ENCODE data around the gene SLC25A18. TPM values are rescaled to one million over a fixed set of nuclear protein-coding genes. Genes with fewer than 3 reads are reported as not detected.

SLC25A18 gene
- total and polyA plus RNA-seq, 2 of the 8 experiments (the other 6 are each of a cell fraction or from before 2014, with no cell fraction given) = 2.8 to 2.9 TPM

- Histone ChIP-seq H3K9me3 (ENCODE audit: insufficient read depth in 2 of 2, low read depth in 1 of 2, low read length in 1 of 2) (no peaks in the 10 kb centered on the region; a peak in 1 of 4 replicates), H3K79me2 (ENCODE audit: control insufficient read depth in 1 of 2, insufficient read depth in 2 of 2, low read length in 2 of 2) (no peaks in the 10 kb centered on the region), H2BK5ac (ENCODE audit: low read depth, low read length) (no peak overlapping the region), H3K4me3 (ENCODE audit: extremely low read depth in 1 of 4, insufficient read depth in 2 of 4, low read depth in 3 of 4, low read length in 4 of 4) (no peak overlapping the region), H3K23me2 (ENCODE audit: low read depth, low read length) (no peaks in the 10 kb centered on the region; the same call in 1 of the 2 replicates), H4K5ac (ENCODE audit: insufficient read length, low read depth, low read length) (no peak overlapping the region), H3K14ac (ENCODE audit: insufficient read length) (no peak overlapping the region), H3K36me3 (ENCODE audit: control insufficient read depth in 2 of 4, insufficient read depth in 4 of 4, low read length in 3 of 4) (peaks cover 40 to 87% (median 73%) of the 10 kb centered on the region in 4 experiments), H2BK15ac (ENCODE audit: low read length) (no peak overlapping the region), H3K4me2 (ENCODE audit: insufficient read depth in 1 of 2, low read depth in 2 of 2, low read length in 2 of 2) (no peak overlapping the region), H3K27me3 (replicated peaks in 1 of 4; ENCODE audit: control insufficient read depth in 3 of 4, extremely low read depth in 1 of 4, insufficient read depth in 3 of 4, low read length in 3 of 4) (no peaks in the 10 kb centered on the region), H4K8ac (ENCODE audit: extremely low read depth, insufficient read depth, low read length) (no peak overlapping the region), H2AK5ac (ENCODE audit: low read depth, low read length) (no peak overlapping the region), H3K4me1 (replicated peaks in 1 of 4; ENCODE audit: control insufficient read depth in 3 of 4, insufficient read depth in 4 of 4, low read length in 3 of 4) (no peaks in the 10 kb centered on the region), H2BK120ac (replicated peaks; ENCODE audit: low read depth, low read length) (no peak overlapping the region), H4K20me1 (replicated peaks in 1 of 2; ENCODE audit: control insufficient read depth in 1 of 2, insufficient read depth in 2 of 2, low read length in 2 of 2) (no peaks in the 10 kb centered on the region), H3K18ac (ENCODE audit: extremely low read depth, low read length) (no peak overlapping the region), H4K91ac (replicated peaks; ENCODE audit: insufficient read length, low read length) (no peak overlapping the region), H3K27ac (ENCODE audit: low read depth, low read length) (no peak overlapping the region), H3K4ac (replicated peaks; ENCODE audit: insufficient read length, low read depth, low read length) (no peak overlapping the region), H2BK20ac (ENCODE audit: low read length) (no peak overlapping the region), H3K56ac (replicated peaks; ENCODE audit: insufficient read length, low read depth, low read length) (no peak overlapping the region), H3K79me1 (ENCODE audit: low read depth, low read length) (no peaks in the 10 kb centered on the region; the same call in 1 of the 2 replicates), H3K23ac (ENCODE audit: insufficient read length) (no peak overlapping the region), H2BK12ac (ENCODE audit: low read depth, low read length) (no peak overlapping the region), H2AFZ (ENCODE audit: low read length) (no peak overlapping the region), H3K9ac (replicated peaks in 1 of 4; ENCODE audit: extremely low read depth in 1 of 4, low read depth in 3 of 4, low read length in 3 of 4) (no peak overlapping the region)
- no peak for DNase-seq (ENCODE audit: low read depth in 1 of 2, low spot score in 2 of 2)
- WGBS, 2 experiments (ENCODE audit: extremely low coverage in 1 of 2, insufficient coverage in 1 of 2, insufficient read length in 1 of 2, insufficient replicate concordance in 2 of 2, low coverage in 1 of 2, low lambda C conversion rate in 2 of 2, missing lambda C conversion rate in 1 of 2) = 95% methylated on average over 4 of the region's 4 CpGs; no CpG with 5 or more reads in 1 of the 2 experiments
- ChIA-PET CTCF (ENCODE audit: partially characterized antibody) (interaction anchor here (2.1 kb wide), 1 partner anchor 17 kb away, joined by 6 read pairs; no protein-coding TSS in a partner anchor), POLR2A (ENCODE audit: partially characterized antibody) (interaction anchor here (0.6 to 1.3 kb wide), 2 partner anchors 35 to 117 kb away, joined by 3 to 4 read pairs; no protein-coding TSS in a partner anchor)
- TF ChIP-seq E2F6 (IDR thresholded peaks at IDR 0.05) (no peak), HDAC6 (IDR thresholded peaks at IDR 0.05; ENCODE audit: low read depth, low read length) (no peak), TEAD4 (IDR thresholded peaks at IDR 0.05; ENCODE audit: low read depth, low read length) (no peak), CHD2 (IDR thresholded peaks at IDR 0.05; ENCODE audit: low read length) (no peak)
- no peak for FAIRE-seq
Observed at GRCh38 chr22:17554814-17555213, 8.5 kb upstream of the SLC25A18 start.
